Body of pancreas (tissue), 4 donors: ENCODE results near the gene TMEM8B. TPM values are rescaled to one million over a fixed set of nuclear protein-coding genes. Genes with fewer than 3 reads are reported as not detected.
"Not testable (repeated sequence)": the region's sequence is repeated elsewhere in the genome, so short reads cannot be mapped to it uniquely, and the experiment has no call there.

Source experiments
- ATAC-seq: fragments of 150-250 bp; one replicate; pipeline ENCODE4 v1.9.1; 2016
- DNase-seq, 4 donors: peaks; one replicate each; pipeline ENCODE4 v3.0.0-alpha.2; 2019
- H3K27ac ChIP-seq, 4 donors: fragments of 200-600 bp; sonication (generic); 1 replicate in 3 of 4; 2 replicates in 1 of 4; pipeline versions ENCODE4 v1.5.1 to v1.6.1; 2016 to 2019; ENCODE audit warnings: mild to moderate bottlenecking in 1 of 4, mixed read lengths in 1 of 4, moderate library complexity in 1 of 4
- H3K27me3 ChIP-seq, 2 donors: fragments of 200-600 bp; sonication (generic); one replicate each; pipeline ENCODE4 v1.6.0; 2016; ENCODE audit warnings: mild to moderate bottlenecking in 1 of 2
- H3K36me3 ChIP-seq, 2 donors: fragments of 200-600 bp; sonication (generic); replicated peaks in 1 of 2; 2 replicates each; pipeline ENCODE4 v1.5.1; 2016; ENCODE audit warnings: low read depth in 2 of 2; ENCODE audit not compliant: insufficient read depth in 1 of 2
- H3K4me1 ChIP-seq: fragments of 200-600 bp; sonication (generic); one replicate; pipeline ENCODE4 v1.6.0; 2016
- H3K4me3 ChIP-seq, 2 donors: fragments of 200-600 bp; sonication (generic); 1 replicate in 1 of 2; 2 replicates in 1 of 2; pipeline ENCODE4 v1.5.1; 2016 to 2019
- H3K9me3 ChIP-seq, 3 donors: fragments of 200-600 bp; sonication (generic); 1 replicate in 2 of 3; 2 replicates in 1 of 3; pipeline ENCODE4 v1.5.1; 2016
- CTCF ChIP-seq, 7 experiments: fragments of 450-650 bp in 4 of 7; fragments of 200-600 bp in 3 of 7; sonication (generic) in 3 of 7; IDR thresholded peaks; one replicate each; pipeline ENCODE4 v1.5.1; 2016 to 2019; ENCODE audit warnings: antibody characterized with exemption in 7 of 7
- POLR2A ChIP-seq, 3 donors: fragments of 450-650 bp; IDR thresholded peaks; one replicate each; pipeline ENCODE4 v1.6.1; 2016; ENCODE audit warnings: antibody characterized with exemption in 3 of 3, mild to moderate bottlenecking in 2 of 3
- WGBS, 2 donors: methylation state at CpG; one replicate each; pipeline ENCODE4 v1.1.5; 2017; 5-methylcytosine and 5-hydroxymethylcytosine counted together
- intact Hi-C: fragments of 100-400 bp; cut with DNase I; formaldehyde crosslinking; loops from one replicate; pipeline ENCODE4 v1.15.1; 2023
- total RNA-seq, 2 donors: library from RNA; depleted of rRNA; stranded (reverse); fragments of >200 nt; gene quantifications; one replicate each; pipeline ENCODE4 v1.1.0, GENCODE V29; 2016

The TMEM8B gene
- total RNA-seq, 2 donors from 2014 or later = 7.3 to 7.9 TPM

DNA sequence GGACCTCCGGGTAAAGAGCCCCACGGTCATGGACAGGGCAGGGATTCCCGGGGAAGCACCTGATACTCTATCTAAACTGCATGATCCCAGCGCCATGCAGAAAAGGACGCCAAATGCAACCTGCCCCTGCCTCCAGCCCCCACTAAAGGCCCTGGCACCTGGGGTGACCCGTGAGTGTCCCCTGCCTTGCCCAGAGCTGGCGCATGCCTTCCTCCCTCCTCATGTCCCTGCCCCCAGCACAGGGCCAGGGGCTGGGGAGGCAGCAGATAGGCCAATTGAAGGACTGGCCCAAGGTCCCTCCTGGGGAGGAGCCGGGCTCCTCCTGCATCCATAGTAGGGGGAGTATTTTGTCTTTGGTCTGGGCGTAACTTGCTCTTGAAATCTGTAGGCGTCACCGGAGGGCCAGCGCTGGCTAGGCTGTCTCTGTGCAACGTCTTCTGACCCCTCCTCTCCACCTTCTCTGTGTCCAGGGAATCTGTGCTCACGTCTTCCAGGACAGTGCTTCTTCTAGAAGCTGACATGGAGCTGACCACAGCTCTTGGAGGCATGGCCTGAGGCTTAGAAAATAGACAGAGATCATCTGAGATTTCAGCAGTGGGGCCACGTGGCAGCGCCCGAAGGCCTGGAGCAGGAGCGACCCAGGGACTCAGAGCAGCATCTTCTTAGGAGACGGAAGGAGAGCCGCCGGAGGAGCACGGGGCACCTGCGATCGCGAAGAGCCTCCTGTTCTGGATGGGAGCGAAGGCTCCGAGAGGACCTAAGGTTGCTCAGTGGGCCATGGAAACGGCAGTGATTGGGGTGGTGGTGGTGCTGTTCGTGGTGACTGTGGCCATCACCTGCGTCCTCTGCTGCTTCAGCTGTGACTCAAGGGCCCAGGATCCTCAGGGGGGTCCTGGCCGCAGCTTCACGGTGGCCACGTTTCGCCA, 80.9 kb downstream of the TMEM8B start:
- H3K4me1 ChIP-seq = peaks cover 55% of the 10 kb centered on the region
- no peak for TF ChIP-seq POLR2A (IDR thresholded peaks at IDR 0.05)
- TF ChIP-seq CTCF (IDR thresholded peaks at IDR 0.05) = no peak
- DNase-seq (no peak), ATAC-seq (no peak)
- no peaks in the 10 kb centered on the region for H3K36me3 ChIP-seq
- peak overlapping the region in 3 of 4 donors; percentile 83 to 85 (median 84) for H3K27ac ChIP-seq
- no peaks in the 10 kb centered on the region for H3K9me3 ChIP-seq
- intact Hi-C loops = loop anchor here (10.0 kb wide), 1 partner anchor 115 kb away; no protein-coding TSS in a partner anchor
- WGBS, 2 donors = 82 to 85% methylated on average over 22 to 26 of the region's 34 CpGs
- no peak overlapping the region for H3K4me3 ChIP-seq
- H3K27me3 ChIP-seq = no peaks in the 10 kb centered on the region

- ATAC-seq (no peak), DNase-seq (peak in 3 of 4 donors; percentile 45 to 51 (median 47))
- Histone ChIP-seq H3K4me3 (no peak overlapping the region), H3K27me3 (no peaks in the 10 kb centered on the region), H3K36me3 (no peaks in the 10 kb centered on the region), H3K27ac (peak overlapping the region in 3 of 4 donors; percentile 21 to 85 (median 84)), H3K4me1 (peaks cover 48% of the 10 kb centered on the region), H3K9me3 (no peaks in the 10 kb centered on the region)
- intact Hi-C loops = no loop called here
- TF ChIP-seq CTCF (IDR thresholded peaks at IDR 0.05) (peak in 6 of 7 experiments; percentile 15 to 52 (median 38)), POLR2A (IDR thresholded peaks at IDR 0.05) (no peak)
- WGBS, 2 donors = 56% methylated on average over 12 of the region's 14 CpGs
Observed at GRCh38 chr9:35910613-35911359, 81.8 kb downstream of the TMEM8B start.

DNA sequence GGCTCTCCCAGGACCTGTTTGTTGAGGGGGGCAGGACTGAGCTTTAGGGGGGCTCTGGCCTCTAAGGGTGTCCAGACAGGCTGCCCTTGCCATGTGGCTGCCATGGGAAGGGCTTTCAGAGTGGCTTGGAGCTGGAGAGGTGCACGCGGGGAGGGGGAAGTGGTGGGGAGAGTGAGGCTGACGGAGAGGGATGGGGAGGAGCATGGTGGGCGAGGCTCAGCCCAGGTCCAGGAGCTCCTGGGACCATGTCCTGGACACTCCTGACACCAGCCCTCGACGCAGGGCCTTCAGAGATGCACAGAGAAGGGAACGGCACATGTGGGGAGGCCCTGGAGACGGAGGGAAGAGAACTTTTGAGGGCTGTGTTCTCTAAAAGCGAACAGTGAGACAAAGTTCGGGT, 82.7 kb downstream of the TMEM8B start:
- Histone ChIP-seq H3K4me1 (peaks cover 40% of the 10 kb centered on the region), H3K27me3 (no peaks in the 10 kb centered on the region), H3K36me3 (no peaks in the 10 kb centered on the region), H3K9me3 (no peaks in the 10 kb centered on the region), H3K27ac (peak overlapping the region in 1 of 4 donors; percentile 85), H3K4me3 (no peak overlapping the region)
- ATAC-seq (no peak), DNase-seq (no peak)
- no peak for TF ChIP-seq CTCF (IDR thresholded peaks at IDR 0.05)
- TF ChIP-seq POLR2A (IDR thresholded peaks at IDR 0.05) = no peak
- intact Hi-C loops = no loop called here
- WGBS, 2 donors = 75 to 84% methylated on average over 10 of the region's 10 CpGs

- H3K9me3 ChIP-seq = no peaks in the 10 kb centered on the region
- TF ChIP-seq CTCF (IDR thresholded peaks at IDR 0.05) (no peak), POLR2A (IDR thresholded peaks at IDR 0.05) (no peak)
- no peaks in the 10 kb centered on the region for H3K27me3 ChIP-seq
- intact Hi-C loops = no loop called here
- ATAC-seq (no peak), DNase-seq (no peak)
- WGBS, 2 donors = 77 to 80% methylated on average over 10 of the region's 10 CpGs
- H3K4me1 ChIP-seq = peaks cover 28% of the 10 kb centered on the region
- no peak overlapping the region for H3K27ac ChIP-seq
- no peak overlapping the region for H3K4me3 ChIP-seq
- no peaks in the 10 kb centered on the region for H3K36me3 ChIP-seq
Observed at GRCh38 chr9:35912791-35913400, 83.9 kb downstream of the TMEM8B start.

DNA sequence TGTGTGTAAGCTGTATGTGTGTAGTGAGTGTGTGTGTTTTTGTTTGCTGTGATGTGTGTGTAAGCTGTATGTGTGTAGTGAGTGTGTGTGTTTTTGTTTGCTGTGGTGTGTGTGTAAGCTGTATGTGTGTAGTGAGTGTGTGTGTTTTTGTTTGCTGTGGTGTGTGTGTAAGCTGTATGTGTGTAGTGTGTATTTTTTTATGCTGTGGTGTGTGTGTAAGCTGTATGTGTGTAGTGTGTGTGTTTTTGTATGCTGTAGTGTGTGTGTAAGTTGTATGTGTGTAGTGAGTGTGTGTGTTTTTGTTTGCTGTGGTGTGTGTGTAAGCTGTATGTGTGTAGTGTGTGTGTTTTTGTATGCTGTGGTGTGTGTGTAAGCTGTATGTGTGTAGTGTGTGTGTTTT, 84.4 kb downstream of the TMEM8B start:
- DNase-seq, H3K27ac ChIP-seq, ATAC-seq, H3K4me3 ChIP-seq, H3K36me3 ChIP-seq, intact Hi-C loops, H3K27me3 ChIP-seq, H3K9me3 ChIP-seq: not testable (repeated sequence)
- peaks cover 23% of the 10 kb centered on the region for H3K4me1 ChIP-seq
